ENCODE results near the gene GTPBP10.

DNA sequence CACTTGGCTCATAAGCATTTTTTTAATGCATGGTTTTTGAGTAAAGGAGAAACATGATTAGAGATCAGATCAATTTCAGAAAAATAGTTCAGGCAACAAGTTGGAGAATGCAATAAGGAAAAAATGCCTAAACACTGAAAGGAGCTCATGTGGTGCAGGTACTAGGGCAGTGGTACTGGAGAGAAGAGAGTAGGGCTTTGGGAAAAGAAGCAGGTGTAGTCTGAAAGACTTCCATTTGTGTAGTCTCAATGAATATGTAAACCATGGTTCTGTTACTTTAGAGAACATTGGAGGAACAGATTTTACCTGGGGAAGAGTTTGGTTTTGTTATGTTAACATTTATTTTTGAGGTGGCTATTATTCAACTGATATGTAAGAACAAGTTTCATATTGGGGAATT, 5.5 kb downstream of the GTPBP10 start:
- TF ChIP-seq GATA3 (IDR thresholded peaks at IDR 0.05; ENCODE audit: low read depth, low read length) = no peak
- no peak for TF ChIP-seq GATA2 (IDR thresholded peaks at IDR 0.05; ENCODE audit: low read depth, low read length)

Measured in SH-SY5Y (cell line).